ENCODE measurements around the gene RAMACL. TPM values are rescaled to one million over a fixed set of nuclear protein-coding genes. Genes with fewer than 3 reads are reported as not detected.

The RAMACL gene
- total RNA-seq, 1 experiment from 2014 or later, result 0.77 TPM

DNA sequence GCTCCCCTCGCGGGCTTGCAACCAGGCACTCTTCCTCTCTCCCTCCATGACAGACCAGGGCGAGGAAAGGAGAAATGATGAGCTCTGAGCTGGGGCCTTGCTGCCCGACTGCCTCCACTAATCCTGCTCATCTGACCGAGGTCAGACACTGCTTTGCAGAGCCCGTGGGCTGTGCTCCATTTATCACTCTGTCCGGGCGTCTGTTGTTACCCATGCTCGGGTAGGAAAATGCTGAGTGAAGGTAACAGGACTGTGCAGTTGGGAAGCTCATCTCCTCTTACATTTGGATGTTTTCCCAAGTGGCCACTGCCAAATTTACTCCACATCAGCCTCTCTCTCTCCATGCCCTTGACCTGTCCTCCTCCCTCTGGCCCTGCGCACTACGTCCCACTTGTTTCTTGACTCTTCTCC, 26.0 kb upstream of the RAMACL start:
- Histone ChIP-seq H3K36me3 (ENCODE audit: insufficient read depth, low read length, poor library complexity, severe bottlenecking) (no peaks in the 10 kb centered on the region), H3K27ac (ENCODE audit: low read depth, low read length, poor library complexity, severe bottlenecking) (no peak overlapping the region), H3K27me3 (replicated peaks; ENCODE audit: insufficient read depth, low read depth, low read length, poor library complexity) (no peaks in the 10 kb centered on the region), H3K4me1 (ENCODE audit: insufficient read depth, low read length, poor library complexity, severe bottlenecking) (no peaks in the 10 kb centered on the region), H3K9me3 (ENCODE audit: low read depth, low read length, poor library complexity, severe bottlenecking) (no peaks in the 10 kb centered on the region), H3K4me3 (ENCODE audit: low read depth, low read length, poor library complexity, severe bottlenecking) (no peak overlapping the region)
- no TSS peak for BruUV-seq (replicated peaks)
- ChIA-PET POLR2A (ENCODE audit: low non-redundant PET) (no interaction called here), CTCF (no interaction called here)
- no peak for TF ChIP-seq EZH2 (IDR thresholded peaks at IDR 0.05; ENCODE audit: borderline replicate concordance, low read depth, low read length, poor library complexity, severe bottlenecking)
- TF ChIP-seq, protein P1, sequence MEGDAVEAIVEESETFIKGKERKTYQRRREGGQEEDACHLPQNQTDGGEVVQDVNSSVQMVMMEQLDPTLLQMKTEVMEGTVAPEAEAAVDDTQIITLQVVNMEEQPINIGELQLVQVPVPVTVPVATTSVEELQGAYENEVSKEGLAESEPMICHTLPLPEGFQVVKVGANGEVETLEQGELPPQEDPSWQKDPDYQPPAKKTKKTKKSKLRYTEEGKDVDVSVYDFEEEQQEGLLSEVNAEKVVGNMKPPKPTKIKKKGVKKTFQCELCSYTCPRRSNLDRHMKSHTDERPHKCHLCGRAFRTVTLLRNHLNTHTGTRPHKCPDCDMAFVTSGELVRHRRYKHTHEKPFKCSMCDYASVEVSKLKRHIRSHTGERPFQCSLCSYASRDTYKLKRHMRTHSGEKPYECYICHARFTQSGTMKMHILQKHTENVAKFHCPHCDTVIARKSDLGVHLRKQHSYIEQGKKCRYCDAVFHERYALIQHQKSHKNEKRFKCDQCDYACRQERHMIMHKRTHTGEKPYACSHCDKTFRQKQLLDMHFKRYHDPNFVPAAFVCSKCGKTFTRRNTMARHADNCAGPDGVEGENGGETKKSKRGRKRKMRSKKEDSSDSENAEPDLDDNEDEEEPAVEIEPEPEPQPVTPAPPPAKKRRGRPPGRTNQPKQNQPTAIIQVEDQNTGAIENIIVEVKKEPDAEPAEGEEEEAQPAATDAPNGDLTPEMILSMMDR (conservative IDR thresholded peaks at IDR 0.05; ENCODE audit: low read depth, low read length), result no peak
- intact Hi-C loops (cut with micrococcal nuclease; ENCODE audit: unreplicated experiment), result no loop called here
- no peak for DNase-seq (ENCODE audit: low spot score)

GRCh38 chr6:166611631-166612030, 25.2 kb upstream of the RAMACL start:
- CTCF ChIA-PET, result no interaction called here
- intact Hi-C loops (cut with micrococcal nuclease; ENCODE audit: unreplicated experiment), result no loop called here
- DNase-seq (ENCODE audit: low spot score), result no peak
- no TSS peak for BruUV-seq (replicated peaks)
- TF ChIP-seq, protein P1 (conservative IDR thresholded peaks at IDR 0.05; ENCODE audit: low read depth, low read length), result no peak
- TF ChIP-seq EZH2 (IDR thresholded peaks at IDR 0.05; ENCODE audit: borderline replicate concordance, low read depth, low read length, poor library complexity, severe bottlenecking), result no peak
- POLR2A ChIA-PET (ENCODE audit: low non-redundant PET), result no interaction called here
- H3K4me1 ChIP-seq (ENCODE audit: insufficient read depth, low read length, poor library complexity, severe bottlenecking), result no peaks in the 10 kb centered on the region
- no peak overlapping the region for H3K27ac ChIP-seq (ENCODE audit: low read depth, low read length, poor library complexity, severe bottlenecking)
- no peaks in the 10 kb centered on the region for H3K27me3 ChIP-seq (replicated peaks; ENCODE audit: insufficient read depth, low read depth, low read length, poor library complexity)
- no peak overlapping the region for H3K4me3 ChIP-seq (ENCODE audit: low read depth, low read length, poor library complexity, severe bottlenecking)
- H3K9me3 ChIP-seq (ENCODE audit: low read depth, low read length, poor library complexity, severe bottlenecking), result no peaks in the 10 kb centered on the region
- no peaks in the 10 kb centered on the region for H3K36me3 ChIP-seq (ENCODE audit: insufficient read depth, low read length, poor library complexity, severe bottlenecking)

DNA sequence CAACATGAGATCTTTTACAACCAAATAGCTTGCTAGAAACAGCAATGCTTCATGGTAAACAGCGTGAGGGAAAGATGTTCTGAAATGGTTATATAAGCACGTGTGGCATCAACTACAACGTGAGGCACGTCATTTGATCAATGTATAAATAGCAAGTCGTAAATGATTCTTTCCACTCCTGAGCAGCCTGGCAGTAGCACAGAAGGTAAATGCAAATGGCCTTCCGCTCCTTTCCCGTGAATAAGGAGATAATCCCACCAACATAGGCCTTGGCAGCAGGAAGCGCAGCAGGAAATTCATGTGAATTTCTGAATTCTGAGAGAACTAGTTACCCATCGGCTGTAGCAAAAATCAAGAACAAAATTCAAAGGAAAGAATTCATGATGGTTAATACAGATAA, 23.6 kb upstream of the RAMACL start:
- CTCF ChIA-PET, result interaction anchor here (0.7 kb wide), 1 partner anchor 30 kb away, joined by 7 read pairs; no protein-coding TSS in a partner anchor
- no TSS peak for BruUV-seq (replicated peaks)
- POLR2A ChIA-PET (ENCODE audit: low non-redundant PET), result no interaction called here
- intact Hi-C loops (cut with micrococcal nuclease; ENCODE audit: unreplicated experiment), result no loop called here
- no peaks in the 10 kb centered on the region for H3K27me3 ChIP-seq (replicated peaks; ENCODE audit: insufficient read depth, low read depth, low read length, poor library complexity)
- H3K9me3 ChIP-seq (ENCODE audit: low read depth, low read length, poor library complexity, severe bottlenecking), result no peaks in the 10 kb centered on the region
- TF ChIP-seq, protein P1 (conservative IDR thresholded peaks at IDR 0.05; ENCODE audit: low read depth, low read length), result no peak
- TF ChIP-seq EZH2 (IDR thresholded peaks at IDR 0.05; ENCODE audit: borderline replicate concordance, low read depth, low read length, poor library complexity, severe bottlenecking), result no peak
- H3K27ac ChIP-seq (ENCODE audit: low read depth, low read length, poor library complexity, severe bottlenecking), result no peak overlapping the region
- peak; percentile 25 for DNase-seq (ENCODE audit: low spot score)
- H3K4me1 ChIP-seq (ENCODE audit: insufficient read depth, low read length, poor library complexity, severe bottlenecking), result no peaks in the 10 kb centered on the region
- no peaks in the 10 kb centered on the region for H3K36me3 ChIP-seq (ENCODE audit: insufficient read depth, low read length, poor library complexity, severe bottlenecking)
- H3K4me3 ChIP-seq (ENCODE audit: low read depth, low read length, poor library complexity, severe bottlenecking), result no peak overlapping the region

All from A673 (cell line).